Neural cell (in vitro differentiated cells): ENCODE data around the gene MRPS12.

ENCODE experiments used
- CTCF ChIP-seq: fragments of 450-650 bp; IDR thresholded peaks from 2 replicates; pipeline ENCODE4 v1.5.1; 2014; ENCODE audit warnings: antibody characterized with exemption, mild to moderate bottlenecking, moderate library complexity; ENCODE audit not compliant: poor library complexity, severe bottlenecking
- EP300 ChIP-seq: fragments of 450-650 bp; conservative IDR thresholded peaks from 2 replicates; pipeline ENCODE4 v1.6.1; 2014; ENCODE audit warnings: antibody characterized with exemption, mild to moderate bottlenecking, moderate library complexity; ENCODE audit not compliant: poor library complexity, severe bottlenecking
- EZH2 ChIP-seq: fragments of 200-600, 300-800 bp; shearing (Covaris generic), sonication (generic); IDR thresholded peaks from 2 replicates; pipeline ENCODE4 v1.6.1; 2014; ENCODE audit warnings: antibody characterized with exemption, low read length, borderline replicate concordance, mild to moderate bottlenecking; ENCODE audit not compliant: insufficient read depth, poor library complexity, severe bottlenecking
- MXI1 ChIP-seq: fragments of 450-650 bp; conservative IDR thresholded peaks from 2 replicates; pipeline ENCODE4 v1.6.1; 2014; ENCODE audit warnings: antibody characterized with exemption, mild to moderate bottlenecking; ENCODE audit not compliant: poor library complexity, severe bottlenecking
- POLR2AphosphoS5 ChIP-seq: IDR thresholded peaks from 2 replicates; pipeline ENCODE4 v1.6.1; 2012
- RAD21 ChIP-seq: fragments of 450-650 bp; conservative IDR thresholded peaks from 2 replicates; pipeline ENCODE4 v1.6.1; 2014; ENCODE audit warnings: antibody characterized with exemption, mild to moderate bottlenecking, moderate library complexity
- TAF1 ChIP-seq: IDR thresholded peaks from 2 replicates; pipeline ENCODE4 v1.6.1; 2012; ENCODE audit warnings: low read depth
- TF ChIP-seq, protein P1 (sequence below): IDR thresholded peaks from 2 replicates; pipeline ENCODE4 v1.6.1; 2012; ENCODE audit warnings: borderline replicate concordance

DNA sequence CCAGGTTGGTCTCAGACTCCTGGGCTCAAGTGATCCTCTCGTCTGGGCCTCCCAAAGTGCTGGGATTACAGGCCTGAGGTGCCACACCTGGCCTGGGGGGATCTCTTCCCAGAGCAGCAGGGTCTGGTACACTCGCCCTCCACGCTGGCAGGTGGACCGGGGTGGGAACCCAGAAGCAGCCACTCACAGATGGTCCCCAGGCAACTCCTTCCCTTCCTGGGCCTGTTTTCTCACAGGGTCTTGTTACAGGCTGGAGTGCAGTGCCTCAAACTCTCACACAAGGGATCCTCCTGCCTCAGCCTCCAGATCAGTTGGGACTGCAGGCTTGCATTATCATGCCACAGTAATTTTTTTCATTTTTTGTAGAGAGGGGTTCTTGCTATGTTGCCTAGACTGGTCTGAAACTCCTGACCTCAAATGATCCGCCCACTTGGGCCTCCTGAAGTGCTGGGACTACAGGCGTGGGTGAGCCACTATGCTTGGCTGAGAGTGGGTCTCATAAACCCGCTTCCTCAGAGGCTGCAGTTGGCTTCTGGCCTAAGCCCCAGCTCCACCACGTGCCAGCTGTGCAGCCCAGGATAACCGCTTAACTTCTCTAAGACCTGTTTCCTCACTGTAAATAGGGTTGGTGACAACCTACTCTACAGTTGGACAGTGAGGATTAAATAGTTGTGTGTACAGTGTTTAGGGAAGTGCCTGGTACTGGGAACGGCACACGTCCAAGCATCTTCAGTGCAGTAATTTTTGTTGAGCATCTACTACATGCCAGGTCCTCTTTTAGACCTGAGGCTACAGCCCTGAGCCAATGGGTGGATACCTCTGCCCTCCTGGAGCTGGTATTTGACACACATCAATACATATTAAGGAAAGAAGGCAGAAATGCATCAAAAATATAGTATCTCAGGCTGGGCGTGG is 17.9 kb upstream of the MRPS12 start:
- TF ChIP-seq CTCF (no peak), EZH2 (no peak), EP300 (no peak), POLR2AphosphoS5 (no peak), RAD21 (no peak), MXI1 (no peak), TAF1 (no peak)
- TF ChIP-seq, protein P1, sequence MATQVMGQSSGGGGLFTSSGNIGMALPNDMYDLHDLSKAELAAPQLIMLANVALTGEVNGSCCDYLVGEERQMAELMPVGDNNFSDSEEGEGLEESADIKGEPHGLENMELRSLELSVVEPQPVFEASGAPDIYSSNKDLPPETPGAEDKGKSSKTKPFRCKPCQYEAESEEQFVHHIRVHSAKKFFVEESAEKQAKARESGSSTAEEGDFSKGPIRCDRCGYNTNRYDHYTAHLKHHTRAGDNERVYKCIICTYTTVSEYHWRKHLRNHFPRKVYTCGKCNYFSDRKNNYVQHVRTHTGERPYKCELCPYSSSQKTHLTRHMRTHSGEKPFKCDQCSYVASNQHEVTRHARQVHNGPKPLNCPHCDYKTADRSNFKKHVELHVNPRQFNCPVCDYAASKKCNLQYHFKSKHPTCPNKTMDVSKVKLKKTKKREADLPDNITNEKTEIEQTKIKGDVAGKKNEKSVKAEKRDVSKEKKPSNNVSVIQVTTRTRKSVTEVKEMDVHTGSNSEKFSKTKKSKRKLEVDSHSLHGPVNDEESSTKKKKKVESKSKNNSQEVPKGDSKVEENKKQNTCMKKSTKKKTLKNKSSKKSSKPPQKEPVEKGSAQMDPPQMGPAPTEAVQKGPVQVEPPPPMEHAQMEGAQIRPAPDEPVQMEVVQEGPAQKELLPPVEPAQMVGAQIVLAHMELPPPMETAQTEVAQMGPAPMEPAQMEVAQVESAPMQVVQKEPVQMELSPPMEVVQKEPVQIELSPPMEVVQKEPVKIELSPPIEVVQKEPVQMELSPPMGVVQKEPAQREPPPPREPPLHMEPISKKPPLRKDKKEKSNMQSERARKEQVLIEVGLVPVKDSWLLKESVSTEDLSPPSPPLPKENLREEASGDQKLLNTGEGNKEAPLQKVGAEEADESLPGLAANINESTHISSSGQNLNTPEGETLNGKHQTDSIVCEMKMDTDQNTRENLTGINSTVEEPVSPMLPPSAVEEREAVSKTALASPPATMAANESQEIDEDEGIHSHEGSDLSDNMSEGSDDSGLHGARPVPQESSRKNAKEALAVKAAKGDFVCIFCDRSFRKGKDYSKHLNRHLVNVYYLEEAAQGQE, result no peak
